Measurements from ENCODE around the gene CRB3. TPM values are rescaled to one million over a fixed set of nuclear protein-coding genes. Genes with fewer than 3 reads are reported as not detected.
A peak's percentile ranks its signal among the peaks of the same experiment; 100 is the strongest.

Gene CRB3
- total RNA-seq, 4 donors from 2014 or later, result 10.2 TPM; not detected in 3

GRCh38 chr19:6455924-6456323 lies 8.1 kb upstream of the CRB3 start:
- no peak overlapping the region for H3K27ac ChIP-seq
- TF ChIP-seq CTCF (IDR thresholded peaks at IDR 0.05) (no peak), POLR2A (IDR thresholded peaks at IDR 0.05) (no peak)
- DNase-seq, result no peak
- intact Hi-C loops (cut with DNase I; ENCODE audit: low total_unique reads), result no loop called here
- no peaks in the 10 kb centered on the region for H3K36me3 ChIP-seq
- no peaks in the 10 kb centered on the region for H3K27me3 ChIP-seq
- no peaks in the 10 kb centered on the region for H3K4me1 ChIP-seq
- H3K4me3 ChIP-seq, result no peak overlapping the region
- peaks cover 0 to 7% of the 10 kb centered on the region in 2 donors for H3K9me3 ChIP-seq

GRCh38 chr19:6457958-6458694 lies 5.9 kb upstream of the CRB3 start:
- no peaks in the 10 kb centered on the region for H3K36me3 ChIP-seq
- H3K4me3 ChIP-seq, result peak overlapping the region in 1 of 2 donors; percentile 60
- H3K27ac ChIP-seq, result peak overlapping the region; percentile 73 to 92
- intact Hi-C loops (cut with DNase I; ENCODE audit: low total_unique reads), result no loop called here
- H3K27me3 ChIP-seq, result no peaks in the 10 kb centered on the region
- H3K9me3 ChIP-seq, result peaks cover 0 to 7% of the 10 kb centered on the region in 2 donors
- peak in 1 of 2 donors; percentile 27 for DNase-seq
- H3K4me1 ChIP-seq, result no peaks in the 10 kb centered on the region
- no peak for TF ChIP-seq POLR2A (IDR thresholded peaks at IDR 0.05)
- TF ChIP-seq CTCF (IDR thresholded peaks at IDR 0.05), result no peak

- DNase-seq, result no peak
- intact Hi-C loops (cut with DNase I; ENCODE audit: low total_unique reads), result no loop called here
- H3K27ac ChIP-seq, result peak overlapping the region; percentile 73 to 92
- H3K9me3 ChIP-seq, result peaks cover 0 to 4% of the 10 kb centered on the region in 2 donors
- H3K27me3 ChIP-seq, result peaks cover 0 to 6% of the 10 kb centered on the region in 2 donors
- H3K4me3 ChIP-seq, result peak overlapping the region; percentile 60 to 65
- TF ChIP-seq CTCF (IDR thresholded peaks at IDR 0.05) (no peak), POLR2A (IDR thresholded peaks at IDR 0.05) (no peak)
- no peaks in the 10 kb centered on the region for H3K36me3 ChIP-seq
- no peaks in the 10 kb centered on the region for H3K4me1 ChIP-seq
These were observed 5.3 kb upstream of the CRB3 start for GRCh38 chr19:6458695-6459261.

GRCh38 chr19:6459262-6460098 lies 4.6 kb upstream of the CRB3 start, which contains the start of gene SLC25A23:
TSS of gene SLC25A23 (minus strand) at chr19:6459792. CDS start at chr19:6459628, 164 bp downstream.
- Histone ChIP-seq H3K4me1 (no peaks in the 10 kb centered on the region), H3K9me3 (no peaks in the 10 kb centered on the region), H3K27ac (peak within 1 kb of the TSS; percentile 73 to 92), H3K27me3 (peaks cover 0 to 13% of the 10 kb centered on the region in 2 donors), H3K36me3 (no peaks in the 10 kb centered on the region), H3K4me3 (peak within 1 kb of the TSS; percentile 60 to 65)
- DNase-seq, result peak; percentile 69 to 74
- intact Hi-C loops (cut with DNase I; ENCODE audit: low total_unique reads), result no loop called here
- peak in 1 of 2 donors; percentile 33 for TF ChIP-seq POLR2A (IDR thresholded peaks at IDR 0.05)
- no peak for TF ChIP-seq CTCF (IDR thresholded peaks at IDR 0.05)

All from uterus (tissue), 4 donors.